Psoas muscle (tissue), 8 donors: ENCODE data around the gene ORAI2. TPM values are rescaled to one million over a fixed set of nuclear protein-coding genes. Genes with fewer than 3 reads are reported as not detected.
"Not testable (repeated sequence)": the region's sequence is repeated elsewhere in the genome, so short reads cannot be mapped to it uniquely, and the experiment has no call there.

Experiments
- ATAC-seq, 4 donors: fragments of 200-7000 bp; cut with Tn5 transposase; one replicate each; pipeline ENCODE4 v1.9.1; 2020; ENCODE audit warnings: moderate library complexity in 3 of 4, mild to moderate bottlenecking in 2 of 4
- DNase-seq, 2 donors: peaks; one replicate each; pipeline ENCODE4 v3.0.0-alpha.2; 2020
- H3K27ac ChIP-seq: fragments of 200-600 bp; one replicate; pipeline ENCODE4 v1.8.0; 2022
- H3K27me3 ChIP-seq, 3 donors: fragments of 200-600 bp in 1 of 3; one replicate each; pipeline versions ENCODE4 v1.6.1 to v1.8.0; 2013 to 2022; ENCODE audit warnings: low read length in 2 of 3, mild to moderate bottlenecking in 2 of 3, moderate library complexity in 1 of 3; ENCODE audit not compliant: insufficient read depth in 3 of 3
- H3K36me3 ChIP-seq, 2 donors: fragments of 200-600 bp in 1 of 2; one replicate each; pipeline versions ENCODE4 v1.6.1 to v1.8.0; 2013 to 2022; ENCODE audit warnings: low read depth in 1 of 2, mild to moderate bottlenecking in 1 of 2, moderate library complexity in 1 of 2; ENCODE audit not compliant: insufficient read depth in 1 of 2
- H3K4me1 ChIP-seq: fragments of 200-600 bp; one replicate; pipeline ENCODE4 v1.8.0; 2022
- H3K4me3 ChIP-seq: fragments of 200-600 bp; one replicate; pipeline ENCODE4 v1.8.0; 2022; ENCODE audit warnings: mild to moderate bottlenecking
- H3K9me3 ChIP-seq: fragments of 200-600 bp; one replicate; pipeline ENCODE4 v1.8.0; 2022
- CTCF ChIP-seq: fragments of 200-600 bp; IDR thresholded peaks from one replicate; pipeline ENCODE4 v1.8.0; 2022; ENCODE audit warnings: antibody characterized with exemption
- WGBS, 3 donors: extraction: QIAGEN DNeasy Blood & Tissue Kit; methylation state at CpG; one replicate each; pipeline versions ENCODE4 v1.1.6 to v1.1.7; 2013; 5-methylcytosine and 5-hydroxymethylcytosine counted together
- intact Hi-C, 2 donors: fragments of 100-400 bp; cut with DNase I; formaldehyde crosslinking; loops; one replicate each; pipeline versions ENCODE4 v1.11.0 to v1.14.2; 2022
- polyA plus RNA-seq, 3 donors: library from polyadenylated mRNA; stranded (reverse); fragments of 200-250 nt; gene quantifications; one replicate each; pipeline ENCODE4 v1.2.3, GENCODE V29; 2013
- total RNA-seq, 4 donors: library from RNA; stranded (reverse); fragmentation: NEBNext Ultra II Directional in 2 of 4; extraction: Animal tissue kit (Norgen Biotek cat#: 25700) in 2 of 4; gene quantifications; one replicate each; pipeline versions ENCODE4 v1.2.1 to v1.2.4, GENCODE V29; 2021 to 2023
- donor health status: healthy with polysubstance abuse.
- donor health status: DM: no; HTN: no; CAD: no; lungs with moderate emphysema.
- donor health status: Bipolar disorder and iron deficiency.
- donor health status: healthy.
- donor health status: DM: yes; HTN: yes; CAD: no.
- donor health status: DM: no; HTN: no; CAD: no.
- donor health status: DM: no; HTN: no; CAD: no.
- donor health status: DM: yes; HTN: yes; CAD: no.

Gene ORAI2
- total and polyA plus RNA-seq, 7 donors, result 1.3 to 4.4 (median 2.1) TPM

GRCh38 chr7:102404005-102404861, 29.1 kb upstream of the ORAI2 start:
- H3K9me3 ChIP-seq, result no peaks in the 10 kb centered on the region
- H3K27me3 ChIP-seq, result no peaks in the 10 kb centered on the region
- peaks cover 6 to 100% of the 10 kb centered on the region in 2 donors for H3K36me3 ChIP-seq
- 72 to 77% (median 74%) methylated on average over 15 of the region's 15 CpGs for WGBS, 3 donors
- H3K27ac ChIP-seq, result no peak overlapping the region
- peak; percentile 64 for TF ChIP-seq CTCF
- no peak for DNase-seq
- peak; percentile 84 to 95 (median 89) for ATAC-seq
- no peaks in the 10 kb centered on the region for H3K4me1 ChIP-seq
- intact Hi-C loops, result no loop called here
- no peak overlapping the region for H3K4me3 ChIP-seq

- intact Hi-C loops, ATAC-seq: not testable (repeated sequence)
These were observed 28.6 kb upstream of the ORAI2 start for GRCh38 chr7:102404862-102405188.

GRCh38 chr7:102407910-102408309, 25.5 kb upstream of the ORAI2 start:
- ATAC-seq, result no peak

More at GRCh38 chr7:102404862-102405188, 28.6 kb upstream of the ORAI2 start:
- not testable (repeated sequence) for H3K4me1 ChIP-seq, H3K4me3 ChIP-seq, H3K27me3 ChIP-seq, DNase-seq, H3K27ac ChIP-seq, H3K9me3 ChIP-seq
- WGBS, 3 donors, result 94 to 99% (median 96%) methylated on average over 5 of the region's 5 CpGs
- H3K36me3 ChIP-seq, result peaks cover 6 to 100% of the 10 kb centered on the region in 2 donors

GRCh38 chr7:102408530-102408929, 24.8 kb upstream of the ORAI2 start:
- H3K4me3 ChIP-seq, intact Hi-C loops, DNase-seq, H3K27me3 ChIP-seq, H3K27ac ChIP-seq, H3K9me3 ChIP-seq, ATAC-seq: not testable (repeated sequence)
- Histone ChIP-seq H3K4me1 (peaks cover 10% of the 10 kb centered on the region), H3K36me3 (peaks cover 6 to 94% of the 10 kb centered on the region in 2 donors)
- 92 to 98% (median 95%) methylated on average over 6 of the region's 6 CpGs for WGBS, 3 donors

More at GRCh38 chr7:102407910-102408309, 25.5 kb upstream of the ORAI2 start:
- 91 to 96% (median 92%) methylated on average over 6 of the region's 6 CpGs for WGBS, 3 donors
- H3K4me3 ChIP-seq, result no peak overlapping the region
- H3K4me1 ChIP-seq, result peaks cover 8% of the 10 kb centered on the region
- H3K27ac ChIP-seq, result no peak overlapping the region
- TF ChIP-seq CTCF, result no peak
- DNase-seq, result no peak
- intact Hi-C loops, result no loop called here
- peaks cover 6 to 96% of the 10 kb centered on the region in 2 donors for H3K36me3 ChIP-seq
- no peaks in the 10 kb centered on the region for H3K9me3 ChIP-seq
- H3K27me3 ChIP-seq, result no peaks in the 10 kb centered on the region

- no peak for TF ChIP-seq CTCF
- Histone ChIP-seq H3K4me3 (no peak overlapping the region), H3K27ac (no peak overlapping the region), H3K4me1 (peaks cover 10% of the 10 kb centered on the region), H3K27me3 (no peaks in the 10 kb centered on the region), H3K36me3 (peaks cover 6 to 93% of the 10 kb centered on the region in 2 donors), H3K9me3 (no peaks in the 10 kb centered on the region)
- ATAC-seq, result no peak
- WGBS, 3 donors, result 97 to 99% (median 98%) methylated on average over 4 of the region's 4 CpGs
- DNase-seq, result no peak
- intact Hi-C loops, result no loop called here
These were observed 24.0 kb upstream of the ORAI2 start for GRCh38 chr7:102409340-102409739.
